A549 (cell line): ENCODE data around the gene POLR3A. TPM values are rescaled to one million over a fixed set of nuclear protein-coding genes. Genes with fewer than 3 reads are reported as not detected.
"Not testable (repeated sequence)": the region's sequence is repeated elsewhere in the genome, so short reads cannot be mapped to it uniquely, and the experiment has no call there.

Experiments
- ATAC-seq, 2 experiments: fragments of 200-7000 bp in 1 of 2; fragments of >200 bp in 1 of 2; cut with Nextera tagmentation in 1 of 2; cut with Tn5 transposase in 1 of 2; 3 replicates each; pipeline versions ENCODE4 v1.8.0 to v1.9.1; 2018 to 2020; ENCODE audit warnings: mild to moderate bottlenecking in 1 of 2, moderate library complexity in 1 of 2
- CTCF ChIA-PET: fragments of 300-600 bp; sonication (Branson Sonifier 250); formaldehyde crosslinking; extraction: SDS; loops from one replicate; lab custom pipeline; 2021; ENCODE audit warnings: antibody characterized with exemption, inconsistent platforms; lab: Yijun Ruan, JAX
- POLR2A ChIA-PET: fragments of 350-600 bp; formaldehyde crosslinking; extraction: SDS; loops from one replicate; lab custom pipeline; 2021; ENCODE audit warnings: antibody characterized with exemption, inconsistent platforms; lab: Yijun Ruan, JAX
- DNase-seq, 2 experiments: peaks; one replicate each; pipeline versions ENCODE4 v3.0.0 to v3.0.0-alpha.2; 2011 to 2016; ENCODE audit warnings: low read depth in 1 of 2, low spot score in 1 of 2
- FAIRE-seq: peaks from 2 replicates; lab custom pipeline; 2011; peaks lifted over from hg19 to GRCh38; lab: Jason Lieb, UNC
- H3K27ac ChIP-seq, 2 experiments: fragments of >200 bp; sonication (Bioruptor Twin); formaldehyde crosslinking; 3 replicates each; pipeline ENCODE4 v1.5.1; 2016 to 2017
- H3K4me1 ChIP-seq: fragments of >200 bp; sonication (Bioruptor Twin); formaldehyde crosslinking; 3 replicates; pipeline ENCODE4 v1.6.1; 2016
- H3K4me2 ChIP-seq: fragments of >200 bp; sonication (Bioruptor Twin); formaldehyde crosslinking; 3 replicates; pipeline ENCODE4 v1.6.1; 2016
- H3K4me3 ChIP-seq: fragments of >200 bp; sonication (Bioruptor Twin); formaldehyde crosslinking; 3 replicates; pipeline ENCODE4 v1.5.1; 2016
- H3K9me3 ChIP-seq: fragments of >200 bp; sonication (Bioruptor Twin); formaldehyde crosslinking; 3 replicates; pipeline ENCODE4 v1.6.1; 2016
- ATOH8 ChIP-seq: fragments of 250-450 bp; sonication (Bioruptor Pico); IDR thresholded peaks from 2 replicates; pipeline ENCODE4 v1.5.0; 2020; ENCODE audit warnings: low read depth, mild to moderate bottlenecking, moderate library complexity
- CBX2 ChIP-seq: fragments of 200-600 bp; sonication (generic); IDR thresholded peaks from 2 replicates; pipeline ENCODE4 v1.6.1; 2016; ENCODE audit warnings: low read depth, mild to moderate bottlenecking, borderline replicate concordance
- CHD2 ChIP-seq: fragments of 150-350 bp; IDR thresholded peaks from 2 replicates; pipeline ENCODE4 v1.6.1; 2014; ENCODE audit warnings: low read length; ENCODE audit not compliant: partially characterized antibody
- CHD4 ChIP-seq: fragments of 200-600 bp; sonication (generic); IDR thresholded peaks from 2 replicates; pipeline ENCODE4 v1.6.1; 2016; ENCODE audit warnings: antibody characterized with exemption, mild to moderate bottlenecking, borderline replicate concordance
- EP300 ChIP-seq, 2 experiments: fragments of >200 bp; sonication (Bioruptor Twin); formaldehyde crosslinking; IDR thresholded peaks; 2 replicates in 1 of 2; 3 replicates in 1 of 2; pipeline ENCODE4 v1.6.1; 2016 to 2017
- FOSL2 ChIP-seq, 2 experiments: fragments of 450-650 bp in 1 of 2; fragments of >200 bp in 1 of 2; sonication (Bioruptor Twin) in 1 of 2; formaldehyde crosslinking; IDR thresholded peaks; 2 replicates each; pipeline versions ENCODE4 v1.5.0 to v1.6.1; 2016 to 2020; ENCODE audit warnings: mild to moderate bottlenecking in 1 of 2, moderate library complexity in 1 of 2
- HDAC2 ChIP-seq: fragments of 200-600 bp; sonication (generic); IDR thresholded peaks from 2 replicates; pipeline ENCODE4 v1.6.1; 2016
- HOXA7 ChIP-seq: fragments of 250-450 bp; sonication (Bioruptor Pico); IDR thresholded peaks from 2 replicates; pipeline ENCODE4 v1.5.0; 2020; ENCODE audit warnings: mild to moderate bottlenecking, moderate library complexity
- HOXB13 ChIP-seq: fragments of 250-450 bp; sonication (Bioruptor Pico); IDR thresholded peaks from 2 replicates; pipeline ENCODE4 v1.5.0; 2020; ENCODE audit warnings: low read depth, mild to moderate bottlenecking, moderate library complexity
- HOXB5 ChIP-seq: fragments of 250-450 bp; sonication (Bioruptor Pico); IDR thresholded peaks from 2 replicates; pipeline ENCODE4 v1.5.0; 2020; ENCODE audit warnings: mild to moderate bottlenecking, moderate library complexity
- JUN ChIP-seq, 2 experiments: fragments of >200 bp; sonication (Bioruptor Twin); formaldehyde crosslinking; IDR thresholded peaks; 2 replicates in 1 of 2; 3 replicates in 1 of 2; pipeline ENCODE4 v1.6.1; 2016 to 2017
- JUNB ChIP-seq: fragments of >200 bp; sonication (Bioruptor Twin); formaldehyde crosslinking; IDR thresholded peaks from 2 replicates; pipeline ENCODE4 v1.6.1; 2016
- KDM5A ChIP-seq: fragments of 200-600 bp; sonication (generic); IDR thresholded peaks from 2 replicates; pipeline ENCODE4 v1.6.1; 2016; ENCODE audit warnings: antibody characterized with exemption, mild to moderate bottlenecking
- MAZ ChIP-seq: fragments of 150-350 bp; IDR thresholded peaks from 2 replicates; pipeline ENCODE4 v1.6.1; 2014; ENCODE audit warnings: antibody characterized with exemption, low read depth, low read length, borderline replicate concordance
- PHF8 ChIP-seq: fragments of 200-600 bp; sonication (generic); IDR thresholded peaks from 2 replicates; pipeline ENCODE4 v1.6.1; 2016; ENCODE audit warnings: low read depth, mild to moderate bottlenecking, antibody characterized with exemption, moderate library complexity, borderline replicate concordance
- POLR2AphosphoS2 ChIP-seq: conservative IDR thresholded peaks from 2 replicates; pipeline ENCODE4 v1.6.1; 2012; ENCODE audit warnings: low read length, improper control_type of control experiment, inconsistent platforms
- RAD21 ChIP-seq, 2 experiments: fragments of >200 bp in 1 of 2; sonication (Bioruptor Twin) in 1 of 2; formaldehyde crosslinking in 1 of 2; IDR thresholded peaks in 1 of 2; conservative IDR thresholded peaks in 1 of 2; 2 replicates in 1 of 2; 3 replicates in 1 of 2; pipeline ENCODE4 v1.6.1; 2012 to 2018; ENCODE audit warnings: inconsistent platforms in 1 of 2
- RFX5 ChIP-seq: fragments of 450-650 bp; IDR thresholded peaks from 2 replicates; pipeline ENCODE4 v1.7.1; 2014; ENCODE audit warnings: antibody characterized with exemption, mild to moderate bottlenecking, moderate library complexity
- SREBF2 ChIP-seq: fragments of 450-650 bp; IDR thresholded peaks from 2 replicates; pipeline ENCODE4 v1.6.1; 2014; ENCODE audit warnings: mild to moderate bottlenecking, moderate library complexity
- ZFP36 ChIP-seq: fragments of 450-650 bp; IDR thresholded peaks from 2 replicates; pipeline ENCODE4 v1.6.1; 2014; ENCODE audit warnings: borderline replicate concordance; ENCODE audit not compliant: partially characterized antibody
- WGBS: methylation state at CpG from one replicate; pipeline ENCODE4 v1.1.6; 2017; ENCODE audit errors: missing lambda C conversion rate; 5-methylcytosine and 5-hydroxymethylcytosine counted together
- polyA plus RNA-seq, 4 experiments: library from polyadenylated mRNA; depleted of rRNA in 3 of 4; stranded (reverse); fragments of >200 nt; fragmentation: RNase III in 1 of 4; extraction: RNeasy Plus Mini Kit Qiagen cat#74134 plus additional on column Dnase treatment in 1 of 4; gene quantifications; 2 replicates in 3 of 4; 3 replicates in 1 of 4; pipeline ENCODE4 v1.2.3, GENCODE V29; 2011 to 2017
- TF ChIP-seq, protein P1 (sequence below): IDR thresholded peaks from 2 replicates; pipeline ENCODE4 v1.6.1; 2012; ENCODE audit warnings: low read depth, borderline replicate concordance
- TF ChIP-seq, protein P2 (sequence below): fragments of 200-600 bp; sonication (generic); IDR thresholded peaks from 2 replicates; pipeline ENCODE4 v1.6.1; 2016; ENCODE audit warnings: antibody characterized with exemption, mild to moderate bottlenecking, moderate library complexity

The POLR3A gene
- polyA plus RNA-seq, 2 of the 4 experiments (the other 2 are of a cell fraction), result 10.9 to 17.7 TPM

GRCh38 chr10:78066012-78066411 lies 36.7 kb upstream of the POLR3A start (continued):
- TF ChIP-seq KDM5A (no peak), POLR2AphosphoS2 (no peak), PHF8 (no peak), RFX5 (no peak), CHD2 (no peak), ZFP36 (no peak), HDAC2 (no peak), MAZ (no peak), EP300 (IDR thresholded peaks at IDR 0.05) (no peak)

GRCh38 chr10:78065611-78066010 lies 36.3 kb upstream of the POLR3A start:
- Histone ChIP-seq H3K9me3 (no peaks in the 10 kb centered on the region), H3K4me3 (no peak overlapping the region), H3K4me1 (peaks cover 11% of the 10 kb centered on the region; the same call in 1 of the 3 replicates), H3K27ac (no peak overlapping the region), H3K4me2 (no peak overlapping the region)
- ATAC-seq (no peak), DNase-seq (no peak), FAIRE-seq (no peak)
- ChIA-PET POLR2A (no interaction called here), CTCF (interaction anchor here (1.1 kb wide), 1 partner anchor 17 kb away, joined by 3 read pairs; no protein-coding TSS in a partner anchor)
- 83% methylated on average over 2 of the region's 2 CpGs for WGBS
- TF ChIP-seq ATOH8 (CRISPR knock-in tag) (no peak), JUNB (no peak), JUN (IDR thresholded peaks at IDR 0.05) (no peak), CHD4 (no peak), CHD2 (no peak), SREBF2 (no peak), RFX5 (no peak), HOXA7 (CRISPR knock-in tag) (no peak), HOXB13 (CRISPR knock-in tag) (no peak), FOSL2 (IDR thresholded peaks at IDR 0.05) (no peak), FOSL2 (CRISPR knock-in tag; IDR thresholded peaks at IDR 0.05) (no peak), CBX2 (no peak), RAD21 (conservative IDR thresholded peaks at IDR 0.05 in 1 of 2, IDR thresholded peaks at IDR 0.05 in 1 of 2) (no peak)
- TF ChIP-seq, protein P1, sequence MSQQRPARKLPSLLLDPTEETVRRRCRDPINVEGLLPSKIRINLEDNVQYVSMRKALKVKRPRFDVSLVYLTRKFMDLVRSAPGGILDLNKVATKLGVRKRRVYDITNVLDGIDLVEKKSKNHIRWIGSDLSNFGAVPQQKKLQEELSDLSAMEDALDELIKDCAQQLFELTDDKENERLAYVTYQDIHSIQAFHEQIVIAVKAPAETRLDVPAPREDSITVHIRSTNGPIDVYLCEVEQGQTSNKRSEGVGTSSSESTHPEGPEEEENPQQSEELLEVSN, result no peak
- TF ChIP-seq, all 56 proteins: peak for 0

GRCh38 chr10:78064919-78065318 lies 35.6 kb upstream of the POLR3A start:
- CTCF ChIA-PET, POLR2A ChIA-PET: not testable (repeated sequence)

GRCh38 chr10:78063236-78063635 lies 33.9 kb upstream of the POLR3A start:
- Histone ChIP-seq H3K4me1 (peaks cover 11% of the 10 kb centered on the region; the same call in 1 of the 3 replicates), H3K4me2 (no peak overlapping the region), H3K9me3 (no peaks in the 10 kb centered on the region), H3K27ac (no peak overlapping the region), H3K4me3 (no peak overlapping the region)
- FAIRE-seq (no peak), ATAC-seq (no peak), DNase-seq (no peak)
- ChIA-PET CTCF (interaction anchor here (4.1 kb wide), 1 partner anchor 16 kb away, joined by 33 read pairs; no protein-coding TSS in a partner anchor), POLR2A (no interaction called here)
- TF ChIP-seq RFX5 (no peak), JUN (IDR thresholded peaks at IDR 0.05) (no peak), HOXB5 (CRISPR knock-in tag) (no peak)
- TF ChIP-seq, protein P2, sequence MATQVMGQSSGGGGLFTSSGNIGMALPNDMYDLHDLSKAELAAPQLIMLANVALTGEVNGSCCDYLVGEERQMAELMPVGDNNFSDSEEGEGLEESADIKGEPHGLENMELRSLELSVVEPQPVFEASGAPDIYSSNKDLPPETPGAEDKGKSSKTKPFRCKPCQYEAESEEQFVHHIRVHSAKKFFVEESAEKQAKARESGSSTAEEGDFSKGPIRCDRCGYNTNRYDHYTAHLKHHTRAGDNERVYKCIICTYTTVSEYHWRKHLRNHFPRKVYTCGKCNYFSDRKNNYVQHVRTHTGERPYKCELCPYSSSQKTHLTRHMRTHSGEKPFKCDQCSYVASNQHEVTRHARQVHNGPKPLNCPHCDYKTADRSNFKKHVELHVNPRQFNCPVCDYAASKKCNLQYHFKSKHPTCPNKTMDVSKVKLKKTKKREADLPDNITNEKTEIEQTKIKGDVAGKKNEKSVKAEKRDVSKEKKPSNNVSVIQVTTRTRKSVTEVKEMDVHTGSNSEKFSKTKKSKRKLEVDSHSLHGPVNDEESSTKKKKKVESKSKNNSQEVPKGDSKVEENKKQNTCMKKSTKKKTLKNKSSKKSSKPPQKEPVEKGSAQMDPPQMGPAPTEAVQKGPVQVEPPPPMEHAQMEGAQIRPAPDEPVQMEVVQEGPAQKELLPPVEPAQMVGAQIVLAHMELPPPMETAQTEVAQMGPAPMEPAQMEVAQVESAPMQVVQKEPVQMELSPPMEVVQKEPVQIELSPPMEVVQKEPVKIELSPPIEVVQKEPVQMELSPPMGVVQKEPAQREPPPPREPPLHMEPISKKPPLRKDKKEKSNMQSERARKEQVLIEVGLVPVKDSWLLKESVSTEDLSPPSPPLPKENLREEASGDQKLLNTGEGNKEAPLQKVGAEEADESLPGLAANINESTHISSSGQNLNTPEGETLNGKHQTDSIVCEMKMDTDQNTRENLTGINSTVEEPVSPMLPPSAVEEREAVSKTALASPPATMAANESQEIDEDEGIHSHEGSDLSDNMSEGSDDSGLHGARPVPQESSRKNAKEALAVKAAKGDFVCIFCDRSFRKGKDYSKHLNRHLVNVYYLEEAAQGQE, result no peak
- WGBS, result 63% methylated on average over 2 of the region's 2 CpGs

More at GRCh38 chr10:78064919-78065318, 35.6 kb upstream of the POLR3A start:
- DNase-seq, H3K4me2 ChIP-seq, H3K4me3 ChIP-seq, H3K27ac ChIP-seq, FAIRE-seq, ATAC-seq, H3K9me3 ChIP-seq: not testable (repeated sequence)
- peaks cover 11% of the 10 kb centered on the region; the same call in 1 of the 3 replicates for H3K4me1 ChIP-seq
- 29% methylated on average over 1 of the region's 2 CpGs for WGBS
